NCI-H2029 (cell line): ENCODE measurements around the gene MMP24OS.
"Not testable (repeated sequence)": the region's sequence is repeated elsewhere in the genome, so short reads cannot be mapped to it uniquely, and the experiment has no call there.

Source experiments
- DNase-seq: peaks from one replicate; lab custom pipeline; 2025; lab: John Stamatoyannopoulos, UW

MMP24OS gene

GRCh38 chr20:35275741-35276251, 2.1 kb downstream of the MMP24OS start:
- DNase-seq = no peak

- DNase-seq = no peak
Measured at GRCh38 chr20:35274172-35275092, 3.5 kb downstream of the MMP24OS start.

- no peak for DNase-seq
Measured at GRCh38 chr20:35273449-35274171, 4.3 kb downstream of the MMP24OS start.

- DNase-seq = no peak
Measured at GRCh38 chr20:35271904-35272303, 6.0 kb downstream of the MMP24OS start.

- no peak for DNase-seq
Measured at GRCh38 chr20:35271073-35271882, 6.6 kb downstream of the MMP24OS start.

- DNase-seq = no peak
Measured at GRCh38 chr20:35270021-35270902, 7.7 kb downstream of the MMP24OS start.

- peak; percentile 57 for DNase-seq
Measured at GRCh38 chr20:35269055-35269781, 8.7 kb downstream of the MMP24OS start.

- no peak for DNase-seq
Measured at GRCh38 chr20:35267092-35267491, 10.8 kb downstream of the MMP24OS start.

GRCh38 chr20:35264755-35265154, 13.2 kb downstream of the MMP24OS start:
- DNase-seq = no peak

GRCh38 chr20:35263532-35264341, 14.2 kb downstream of the MMP24OS start:
- peak; percentile 55 for DNase-seq

- peak; percentile 9 for DNase-seq
Measured at GRCh38 chr20:35262731-35263531, 15.0 kb downstream of the MMP24OS start.

GRCh38 chr20:35262321-35262720, 15.6 kb downstream of the MMP24OS start:
- DNase-seq = not testable (repeated sequence)

GRCh38 chr20:35260426-35260825, 17.5 kb downstream of the MMP24OS start:
- no peak for DNase-seq

- DNase-seq = no peak
Measured at GRCh38 chr20:35257175-35257909, 20.6 kb downstream of the MMP24OS start.

- DNase-seq = no peak
Measured at GRCh38 chr20:35254448-35254999, 23.4 kb downstream of the MMP24OS start.

- DNase-seq = no peak
Measured at GRCh38 chr20:35253010-35253409, 24.9 kb downstream of the MMP24OS start.

- not testable (repeated sequence) for DNase-seq
Measured at GRCh38 chr20:35252598-35252997, 25.3 kb downstream of the MMP24OS start.
